ENCODE data around the gene KCND3. TPM values are rescaled to one million over a fixed set of nuclear protein-coding genes. Genes with fewer than 3 reads are reported as not detected.

The KCND3 gene
- total and polyA plus RNA-seq, 2 donors (not counting 3 experiments of a cell fraction or from before 2014, with no cell fraction given), result 0.03 TPM; not detected in 1

DNA sequence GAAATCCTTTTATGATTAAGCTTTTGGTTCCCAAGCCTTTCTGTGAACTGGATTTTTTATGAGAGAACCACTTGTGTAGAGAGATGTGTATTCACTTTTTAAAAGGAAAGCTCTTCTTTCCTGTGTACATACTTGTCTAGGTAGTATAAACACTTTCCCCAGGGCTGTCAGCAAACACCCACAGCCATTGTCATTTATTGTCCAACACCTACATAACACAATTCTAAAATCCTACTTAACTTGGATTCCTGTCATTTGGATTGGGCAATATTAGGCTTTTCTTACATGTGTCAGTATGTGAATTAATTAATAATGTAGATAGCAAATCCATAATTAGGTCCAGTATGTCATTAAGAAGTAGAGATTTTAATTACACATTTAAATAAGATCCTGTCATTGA, 221.4 kb downstream of the KCND3 start:
- peaks cover 2% of the 10 kb centered on the region for H3K9me1 ChIP-seq (replicated peaks; ENCODE audit: control insufficient read depth, extremely low read depth, insufficient read depth, low read length)
- H3K27ac ChIP-seq (ENCODE audit: insufficient read depth, low read depth, low read length), result no peak overlapping the region
- BruUV-seq (replicated peaks), result no TSS peak
- H3K36me3 ChIP-seq (ENCODE audit: control insufficient read depth in 2 of 2, extremely low read depth in 1 of 2, insufficient read depth in 2 of 2, low read length in 2 of 2), result peaks cover 4 to 10% of the 10 kb centered on the region in 2 experiments
- dilution Hi-C loops (cut with MboI; ENCODE audit: extremely low pct_ligation_motif_present, low sequenced_read_pairs), result no loop called here
- H3K27me3 ChIP-seq (ENCODE audit: control insufficient read depth in 2 of 2, insufficient read depth in 2 of 2, low read length in 2 of 2), result no peaks in the 10 kb centered on the region
- H3K9ac ChIP-seq (replicated peaks; ENCODE audit: extremely low read depth, insufficient read depth, low read length), result no peak overlapping the region
- intact Hi-C loops (cut with micrococcal nuclease), result no loop called here
- H3K9me3 ChIP-seq (replicated peaks; ENCODE audit: control insufficient read depth, insufficient read depth, low read length), result no peaks in the 10 kb centered on the region
- H3K4me2 ChIP-seq (ENCODE audit: insufficient read depth, low read length), result no peak overlapping the region
- no peak overlapping the region for H2AFZ ChIP-seq (ENCODE audit: low read depth, low read length)
- FAIRE-seq, result no peak
- POLR2A ChIA-PET, result no interaction called here
- H3K4me3 ChIP-seq (replicated peaks in 1 of 3; ENCODE audit: insufficient read depth in 1 of 3, low read depth in 1 of 3, low read length in 3 of 3), result no peak overlapping the region
- CTCF ChIA-PET, result interaction anchor here (1.0 to 5.4 kb wide), 15 partner anchors 12 to 738 kb away, joined by 3 to 125 read pairs (median 5); partner anchors contain the start of gene DDX20
- DNase-seq (ENCODE audit: low read depth, low spot score), result no peak
- TF ChIP-seq MYC (IDR thresholded peaks at IDR 0.05; ENCODE audit: low read depth, low read length), result no peak
- peaks cover 17% of the 10 kb centered on the region for H3K79me2 ChIP-seq (ENCODE audit: control insufficient read depth, insufficient read depth, low read length)
- no peaks in the 10 kb centered on the region for H4K20me1 ChIP-seq (replicated peaks; ENCODE audit: control insufficient read depth, extremely low read depth, insufficient read depth, low read length)
- H3K4me1 ChIP-seq (ENCODE audit: control insufficient read depth, extremely low read depth, insufficient read depth, low read length), result no peaks in the 10 kb centered on the region

DNA sequence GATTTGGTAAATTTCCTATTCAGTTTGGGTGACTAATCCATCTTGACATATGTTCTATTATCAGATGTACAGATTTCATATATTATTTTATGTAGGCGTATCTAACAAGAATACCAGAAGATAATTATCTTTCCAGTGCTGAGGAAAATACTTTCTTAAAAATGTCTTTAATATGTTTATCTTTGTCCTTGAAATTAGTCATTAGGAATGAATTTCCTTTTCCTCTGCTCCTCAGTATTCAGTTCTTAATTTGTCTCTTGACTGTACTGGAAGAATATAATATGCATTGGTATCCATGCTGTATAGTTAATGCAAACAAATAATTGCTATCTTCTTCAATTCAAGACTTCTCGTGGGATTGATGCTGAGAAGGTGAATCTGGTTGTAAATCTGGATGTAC, 227.1 kb downstream of the KCND3 start:
- Histone ChIP-seq H3K4me2 (ENCODE audit: insufficient read depth, low read length) (peak overlapping the region; percentile 67), H3K36me3 (ENCODE audit: control insufficient read depth in 2 of 2, extremely low read depth in 1 of 2, insufficient read depth in 2 of 2, low read length in 2 of 2) (peaks cover 4 to 20% of the 10 kb centered on the region in 2 experiments), H3K79me2 (ENCODE audit: control insufficient read depth, insufficient read depth, low read length) (peaks cover 37% of the 10 kb centered on the region), H4K20me1 (replicated peaks; ENCODE audit: control insufficient read depth, extremely low read depth, insufficient read depth, low read length) (no peaks in the 10 kb centered on the region), H3K9me3 (replicated peaks; ENCODE audit: control insufficient read depth, insufficient read depth, low read length) (no peaks in the 10 kb centered on the region), H3K4me1 (ENCODE audit: control insufficient read depth, extremely low read depth, insufficient read depth, low read length) (peaks cover 27% of the 10 kb centered on the region), H3K27me3 (ENCODE audit: control insufficient read depth in 2 of 2, insufficient read depth in 2 of 2, low read length in 2 of 2) (no peaks in the 10 kb centered on the region), H3K27ac (ENCODE audit: insufficient read depth, low read depth, low read length) (peak overlapping the region; percentile 32), H2AFZ (ENCODE audit: low read depth, low read length) (no peak overlapping the region), H3K9ac (replicated peaks; ENCODE audit: extremely low read depth, insufficient read depth, low read length) (peak overlapping the region; percentile 16), H3K9me1 (replicated peaks; ENCODE audit: control insufficient read depth, extremely low read depth, insufficient read depth, low read length) (no peaks in the 10 kb centered on the region), H3K4me3 (replicated peaks in 1 of 3; ENCODE audit: insufficient read depth in 1 of 3, low read depth in 1 of 3, low read length in 3 of 3) (no peak overlapping the region)
- dilution Hi-C loops (cut with MboI; ENCODE audit: extremely low pct_ligation_motif_present, low sequenced_read_pairs), result no loop called here
- FAIRE-seq, result no peak
- ChIA-PET POLR2A (no interaction called here), CTCF (interaction anchor here (1.2 to 2.7 kb wide), 4 partner anchors 41 to 280 kb away, joined by 3 to 26 read pairs (median 12); no protein-coding TSS in a partner anchor)
- TF ChIP-seq FOS (IDR thresholded peaks at IDR 0.05; ENCODE audit: borderline replicate concordance, insufficient read depth, low read length) (no peak), GATA2 (IDR thresholded peaks at IDR 0.05; ENCODE audit: insufficient read depth, insufficient read length, low read depth, low read length) (peak; percentile 50), MYC (IDR thresholded peaks at IDR 0.05; ENCODE audit: low read depth, low read length) (no peak)
- TF ChIP-seq, protein P1, sequence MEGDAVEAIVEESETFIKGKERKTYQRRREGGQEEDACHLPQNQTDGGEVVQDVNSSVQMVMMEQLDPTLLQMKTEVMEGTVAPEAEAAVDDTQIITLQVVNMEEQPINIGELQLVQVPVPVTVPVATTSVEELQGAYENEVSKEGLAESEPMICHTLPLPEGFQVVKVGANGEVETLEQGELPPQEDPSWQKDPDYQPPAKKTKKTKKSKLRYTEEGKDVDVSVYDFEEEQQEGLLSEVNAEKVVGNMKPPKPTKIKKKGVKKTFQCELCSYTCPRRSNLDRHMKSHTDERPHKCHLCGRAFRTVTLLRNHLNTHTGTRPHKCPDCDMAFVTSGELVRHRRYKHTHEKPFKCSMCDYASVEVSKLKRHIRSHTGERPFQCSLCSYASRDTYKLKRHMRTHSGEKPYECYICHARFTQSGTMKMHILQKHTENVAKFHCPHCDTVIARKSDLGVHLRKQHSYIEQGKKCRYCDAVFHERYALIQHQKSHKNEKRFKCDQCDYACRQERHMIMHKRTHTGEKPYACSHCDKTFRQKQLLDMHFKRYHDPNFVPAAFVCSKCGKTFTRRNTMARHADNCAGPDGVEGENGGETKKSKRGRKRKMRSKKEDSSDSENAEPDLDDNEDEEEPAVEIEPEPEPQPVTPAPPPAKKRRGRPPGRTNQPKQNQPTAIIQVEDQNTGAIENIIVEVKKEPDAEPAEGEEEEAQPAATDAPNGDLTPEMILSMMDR (IDR thresholded peaks at IDR 0.05; ENCODE audit: extremely low read depth in 1 of 2, insufficient read depth in 1 of 2, low read depth in 1 of 2, low read length in 2 of 2), result no peak
- BruUV-seq (replicated peaks), result no TSS peak
- peak; percentile 23 for DNase-seq (ENCODE audit: low read depth, low spot score)
- intact Hi-C loops (cut with micrococcal nuclease), result no loop called here

Measured in endothelial cell of umbilical vein (primary cell).